ENCODE data around the gene OR7G2.

Gene OR7G2

DNA sequence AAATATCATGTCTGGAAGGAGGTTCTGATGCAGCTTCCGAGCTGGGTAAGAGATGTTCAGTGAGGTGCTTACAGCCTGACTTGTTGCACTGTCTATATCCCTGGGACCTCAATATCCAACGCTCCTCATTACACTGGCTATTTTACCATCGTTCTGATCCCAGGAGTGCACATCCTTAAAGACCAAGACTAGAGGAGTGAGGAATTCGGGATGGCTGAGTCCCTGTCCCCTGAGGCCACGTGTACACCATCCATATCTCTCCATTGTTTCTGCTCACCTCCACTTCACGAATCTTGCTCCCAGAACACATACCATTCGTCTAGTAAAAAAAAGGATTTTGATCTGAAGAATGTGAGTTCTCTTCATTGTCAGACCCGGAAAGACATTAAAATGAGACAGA, at the start of gene OR7G2:
TSS of gene OR7G2 (minus strand) at position 101 of the 400 bp plus-strand sequence. CDS start 4,232 bp downstream, outside the sequence.
- H3K36me3 Mint-ChIP-seq (ENCODE audit: low read depth), result no peaks in the 10 kb centered on the region
- no peaks in the 10 kb centered on the region for H3K4me1 Mint-ChIP-seq
- H3K27ac Mint-ChIP-seq, result no peak within 1 kb of the TSS
- H3K4me3 Mint-ChIP-seq, result no peak within 1 kb of the TSS
- TF ChIP-seq, protein P1, sequence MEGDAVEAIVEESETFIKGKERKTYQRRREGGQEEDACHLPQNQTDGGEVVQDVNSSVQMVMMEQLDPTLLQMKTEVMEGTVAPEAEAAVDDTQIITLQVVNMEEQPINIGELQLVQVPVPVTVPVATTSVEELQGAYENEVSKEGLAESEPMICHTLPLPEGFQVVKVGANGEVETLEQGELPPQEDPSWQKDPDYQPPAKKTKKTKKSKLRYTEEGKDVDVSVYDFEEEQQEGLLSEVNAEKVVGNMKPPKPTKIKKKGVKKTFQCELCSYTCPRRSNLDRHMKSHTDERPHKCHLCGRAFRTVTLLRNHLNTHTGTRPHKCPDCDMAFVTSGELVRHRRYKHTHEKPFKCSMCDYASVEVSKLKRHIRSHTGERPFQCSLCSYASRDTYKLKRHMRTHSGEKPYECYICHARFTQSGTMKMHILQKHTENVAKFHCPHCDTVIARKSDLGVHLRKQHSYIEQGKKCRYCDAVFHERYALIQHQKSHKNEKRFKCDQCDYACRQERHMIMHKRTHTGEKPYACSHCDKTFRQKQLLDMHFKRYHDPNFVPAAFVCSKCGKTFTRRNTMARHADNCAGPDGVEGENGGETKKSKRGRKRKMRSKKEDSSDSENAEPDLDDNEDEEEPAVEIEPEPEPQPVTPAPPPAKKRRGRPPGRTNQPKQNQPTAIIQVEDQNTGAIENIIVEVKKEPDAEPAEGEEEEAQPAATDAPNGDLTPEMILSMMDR (IDR thresholded peaks at IDR 0.05), result no peak
- no peak for DNase-seq
- H3K9me3 Mint-ChIP-seq, result peaks cover 73% of the 10 kb centered on the region
- H3K27me3 Mint-ChIP-seq (ENCODE audit: low read depth, poor library complexity), result peaks cover 3% of the 10 kb centered on the region

- no peak for DNase-seq
- H3K36me3 Mint-ChIP-seq (ENCODE audit: low read depth), result peaks cover 100% of the 10 kb centered on the region
- peaks cover 100% of the 10 kb centered on the region for H3K9me3 Mint-ChIP-seq
Measured at GRCh38 chr19:9156304-9156703, 49.0 kb upstream of the OR7G2 start.

GRCh38 chr19:9155591-9155990, 48.3 kb upstream of the OR7G2 start:
- no peaks in the 10 kb centered on the region for H3K4me1 Mint-ChIP-seq
- TF ChIP-seq, protein P1 (IDR thresholded peaks at IDR 0.05), result no peak
- H3K9me3 Mint-ChIP-seq, result peaks cover 100% of the 10 kb centered on the region
- peaks cover 100% of the 10 kb centered on the region for H3K36me3 Mint-ChIP-seq (ENCODE audit: low read depth)
- H3K27me3 Mint-ChIP-seq (ENCODE audit: low read depth, poor library complexity), result peaks cover 3% of the 10 kb centered on the region
- no peak overlapping the region for H3K27ac Mint-ChIP-seq
- H3K4me3 Mint-ChIP-seq, result no peak overlapping the region
- DNase-seq, result no peak

More at GRCh38 chr19:9156304-9156703, 49.0 kb upstream of the OR7G2 start:
- no peak overlapping the region for H3K4me3 Mint-ChIP-seq
- H3K27me3 Mint-ChIP-seq (ENCODE audit: low read depth, poor library complexity), result peaks cover 3% of the 10 kb centered on the region
- TF ChIP-seq, protein P1 (IDR thresholded peaks at IDR 0.05), result no peak
- H3K27ac Mint-ChIP-seq, result no peak overlapping the region
- no peaks in the 10 kb centered on the region for H3K4me1 Mint-ChIP-seq

DNA sequence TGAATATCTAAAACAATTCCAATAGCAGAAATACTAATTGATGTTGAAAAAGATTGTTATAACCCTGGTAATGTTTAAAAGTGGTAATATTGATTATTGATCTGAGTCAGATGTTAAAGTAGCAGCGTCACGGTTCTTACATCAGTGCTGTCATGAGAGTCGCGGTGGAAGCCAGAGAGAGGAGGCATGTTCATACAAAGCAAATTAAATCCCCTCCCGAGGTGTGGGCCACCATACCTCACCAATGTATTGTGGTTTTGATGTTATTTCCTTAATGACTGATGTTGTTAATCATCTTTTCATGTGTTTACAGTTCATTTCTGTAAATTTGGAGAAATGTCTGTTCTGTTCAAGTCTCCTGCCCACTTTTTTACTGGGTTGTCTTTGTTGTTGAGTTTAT, 44.1 kb upstream of the OR7G2 start:
- TF ChIP-seq, protein P1 (IDR thresholded peaks at IDR 0.05), result no peak
- Mint-ChIP-seq H3K27ac (no peak overlapping the region), H3K36me3 (ENCODE audit: low read depth) (peaks cover 100% of the 10 kb centered on the region), H3K27me3 (ENCODE audit: low read depth, poor library complexity) (peaks cover 3% of the 10 kb centered on the region), H3K4me3 (no peak overlapping the region), H3K9me3 (peaks cover 100% of the 10 kb centered on the region), H3K4me1 (no peaks in the 10 kb centered on the region)
- no peak for DNase-seq

- Mint-ChIP-seq H3K4me3 (no peak overlapping the region), H3K4me1 (no peaks in the 10 kb centered on the region), H3K27ac (no peak overlapping the region), H3K36me3 (ENCODE audit: low read depth) (peaks cover 100% of the 10 kb centered on the region), H3K9me3 (peaks cover 99% of the 10 kb centered on the region), H3K27me3 (ENCODE audit: low read depth, poor library complexity) (peaks cover 3% of the 10 kb centered on the region)
- no peak for DNase-seq
- TF ChIP-seq, protein P1 (IDR thresholded peaks at IDR 0.05), result no peak
Measured at GRCh38 chr19:9150650-9151049, 43.4 kb upstream of the OR7G2 start.

- TF ChIP-seq, protein P1 (IDR thresholded peaks at IDR 0.05), result no peak
- no peak for DNase-seq
- no peak overlapping the region for H3K27ac Mint-ChIP-seq
Measured at GRCh38 chr19:9149997-9150396, 42.7 kb upstream of the OR7G2 start.

More at GRCh38 chr19:9149997-9150396, 42.7 kb upstream of the OR7G2 start:
- Mint-ChIP-seq H3K4me3 (no peak overlapping the region), H3K4me1 (no peaks in the 10 kb centered on the region), H3K36me3 (ENCODE audit: low read depth) (peaks cover 100% of the 10 kb centered on the region), H3K9me3 (peaks cover 99% of the 10 kb centered on the region), H3K27me3 (ENCODE audit: low read depth, poor library complexity) (peaks cover 3% of the 10 kb centered on the region)

Data from nephron progenitor cell (in vitro differentiated cells).